SU-DHL-6 (cell line): ENCODE data around the gene RASA3.

Source experiments
- H2AFZ ChIP-seq: fragments of 200-600 bp; sonication (generic); 2 replicates; pipeline ENCODE4 v1.6.1; 2014; ENCODE audit warnings: low read depth, mild to moderate bottlenecking, moderate library complexity, mixed read lengths, antibody characterized with exemption, low read length; ENCODE audit not compliant: severe bottlenecking
- H3F3A ChIP-seq: fragments of 200-600 bp; shearing (Covaris generic); 2 replicates; pipeline ENCODE4 v1.6.0; 2016; ENCODE audit warnings: antibody characterized with exemption, mild to moderate bottlenecking; ENCODE audit not compliant: insufficient read depth
- H3K27ac ChIP-seq: fragments of 200-600 bp; sonication (generic); 2 replicates; pipeline ENCODE4 v1.5.1; 2016; ENCODE audit warnings: low read depth, mild to moderate bottlenecking, low read length, moderate library complexity, mixed read lengths
- H3K27me3 ChIP-seq: fragments of 200-600 bp; sonication (generic), shearing (Covaris generic); 2 replicates; pipeline ENCODE4 v1.6.0; 2014; ENCODE audit warnings: mild to moderate bottlenecking, low read length
- H3K36me3 ChIP-seq: fragments of 200-600 bp; sonication (generic); 2 replicates; pipeline ENCODE4 v1.6.1; 2014; ENCODE audit warnings: mild to moderate bottlenecking, low read length, mixed read lengths
- H3K4me2 ChIP-seq: fragments of 300-600, 200-600 bp; shearing (Covaris generic), sonication (generic); 2 replicates; pipeline ENCODE4 v1.6.0; 2014; ENCODE audit warnings: low read length, low read depth, mild to moderate bottlenecking; ENCODE audit not compliant: poor library complexity, severe bottlenecking
- H3K4me3 ChIP-seq: fragments of 200-600 bp; sonication (generic); 2 replicates; pipeline ENCODE4 v1.5.1; 2014; ENCODE audit warnings: antibody characterized with exemption, low read length, mild to moderate bottlenecking, mixed read lengths; ENCODE audit not compliant: insufficient read depth, poor library complexity, severe bottlenecking
- H3K79me2 ChIP-seq: fragments of 200-600 bp; sonication (generic); 2 replicates; pipeline ENCODE4 v1.6.1; 2014; ENCODE audit warnings: mild to moderate bottlenecking, low read length, moderate library complexity; ENCODE audit not compliant: insufficient read depth
- H3K9ac ChIP-seq: fragments of 200-600 bp; sonication (generic); 2 replicates; pipeline ENCODE4 v1.7.0; 2014; ENCODE audit warnings: mild to moderate bottlenecking, low read length
- H3K9me2 ChIP-seq: fragments of 200-600 bp; sonication (generic); replicated peaks from 2 replicates; pipeline ENCODE4 v1.6.1; 2014; ENCODE audit warnings: low read length; ENCODE audit not compliant: insufficient read depth
- H3K9me3 ChIP-seq: fragments of 200-600 bp; sonication (generic); 2 replicates; pipeline ENCODE4 v1.6.1; 2014; ENCODE audit warnings: low read length, mixed read lengths; ENCODE audit not compliant: insufficient read depth
- H4K20me1 ChIP-seq: fragments of 200-600 bp; sonication (generic); 2 replicates; pipeline ENCODE4 v1.6.1; 2014; ENCODE audit warnings: low read depth, mild to moderate bottlenecking, antibody characterized with exemption, low read length, moderate library complexity, mixed read lengths
- EZH2phosphoT487 ChIP-seq: fragments of 200-600 bp; sonication (generic), shearing (Covaris generic); conservative IDR thresholded peaks from 2 replicates; pipeline ENCODE4 v1.6.1; 2018; ENCODE audit warnings: mild to moderate bottlenecking, antibody characterized with exemption, low read length, moderate library complexity, mixed read lengths
- TF ChIP-seq, protein P1 (sequence below): fragments of 200-600 bp; sonication (generic); IDR thresholded peaks from one replicate; pipeline ENCODE4 v1.5.1; 2017; ENCODE audit warnings: antibody characterized with exemption, mild to moderate bottlenecking, low read length, moderate library complexity; ENCODE audit not compliant: insufficient read depth, poor library complexity, severe bottlenecking

The RASA3 gene

DNA sequence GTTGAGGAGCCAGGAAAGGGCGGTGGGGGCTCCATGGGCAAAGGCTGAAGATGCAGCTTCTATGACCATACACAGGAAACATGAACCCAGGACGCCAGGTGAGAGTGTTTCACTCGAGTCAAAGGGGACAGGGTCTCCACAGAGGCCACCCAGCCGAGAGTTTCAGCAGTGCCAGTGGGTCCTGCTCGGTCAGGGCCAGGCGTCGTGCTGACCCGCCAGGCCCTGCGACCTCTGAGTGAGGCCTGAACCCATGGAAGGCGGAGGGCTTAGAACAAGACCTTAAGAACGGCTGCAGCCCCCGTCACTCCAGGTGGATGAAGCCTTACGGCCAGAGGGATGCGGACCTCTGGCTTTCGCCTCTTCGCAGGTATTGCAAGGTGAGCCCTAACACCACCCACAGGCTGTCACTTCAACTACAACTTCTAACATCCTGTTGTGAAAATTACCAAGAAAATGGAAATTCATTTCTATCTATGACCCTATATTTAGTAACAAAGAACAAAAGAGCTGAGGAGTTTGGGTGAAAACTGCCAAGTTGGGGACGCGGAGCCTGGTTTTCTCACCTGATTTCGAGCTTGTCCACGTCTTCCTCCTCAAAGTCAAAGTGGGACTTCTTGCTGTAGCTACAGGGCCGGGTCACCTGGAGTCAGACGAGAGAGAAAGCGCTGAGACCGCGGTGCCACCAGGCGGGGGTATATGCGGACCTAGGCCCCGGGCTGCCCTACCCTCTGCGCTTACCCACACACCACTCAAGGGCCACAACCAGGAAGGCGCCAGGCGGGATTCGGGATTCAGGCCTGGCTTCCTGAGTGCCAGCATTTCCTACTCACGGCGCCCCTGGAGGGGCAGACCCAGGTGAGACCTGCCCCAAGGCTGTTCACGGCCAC, 108.5 kb downstream of the RASA3 start:
- Histone ChIP-seq H3K27ac (peak overlapping the region; percentile 94), H4K20me1 (no peaks in the 10 kb centered on the region), H3K79me2 (no peaks in the 10 kb centered on the region), H3K4me3 (no peak overlapping the region), H3K27me3 (no peaks in the 10 kb centered on the region), H3K9ac (peak overlapping the region; percentile 62), H3K9me3 (no peaks in the 10 kb centered on the region), H2AFZ (no peak overlapping the region), H3F3A (peaks cover 20% of the 10 kb centered on the region), H3K4me2 (peak overlapping the region; percentile 78), H3K9me2 (no peaks in the 10 kb centered on the region), H3K36me3 (no peaks in the 10 kb centered on the region)
- TF ChIP-seq EZH2phosphoT487, result no peak
- TF ChIP-seq, protein P1, sequence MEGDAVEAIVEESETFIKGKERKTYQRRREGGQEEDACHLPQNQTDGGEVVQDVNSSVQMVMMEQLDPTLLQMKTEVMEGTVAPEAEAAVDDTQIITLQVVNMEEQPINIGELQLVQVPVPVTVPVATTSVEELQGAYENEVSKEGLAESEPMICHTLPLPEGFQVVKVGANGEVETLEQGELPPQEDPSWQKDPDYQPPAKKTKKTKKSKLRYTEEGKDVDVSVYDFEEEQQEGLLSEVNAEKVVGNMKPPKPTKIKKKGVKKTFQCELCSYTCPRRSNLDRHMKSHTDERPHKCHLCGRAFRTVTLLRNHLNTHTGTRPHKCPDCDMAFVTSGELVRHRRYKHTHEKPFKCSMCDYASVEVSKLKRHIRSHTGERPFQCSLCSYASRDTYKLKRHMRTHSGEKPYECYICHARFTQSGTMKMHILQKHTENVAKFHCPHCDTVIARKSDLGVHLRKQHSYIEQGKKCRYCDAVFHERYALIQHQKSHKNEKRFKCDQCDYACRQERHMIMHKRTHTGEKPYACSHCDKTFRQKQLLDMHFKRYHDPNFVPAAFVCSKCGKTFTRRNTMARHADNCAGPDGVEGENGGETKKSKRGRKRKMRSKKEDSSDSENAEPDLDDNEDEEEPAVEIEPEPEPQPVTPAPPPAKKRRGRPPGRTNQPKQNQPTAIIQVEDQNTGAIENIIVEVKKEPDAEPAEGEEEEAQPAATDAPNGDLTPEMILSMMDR, result no peak

DNA sequence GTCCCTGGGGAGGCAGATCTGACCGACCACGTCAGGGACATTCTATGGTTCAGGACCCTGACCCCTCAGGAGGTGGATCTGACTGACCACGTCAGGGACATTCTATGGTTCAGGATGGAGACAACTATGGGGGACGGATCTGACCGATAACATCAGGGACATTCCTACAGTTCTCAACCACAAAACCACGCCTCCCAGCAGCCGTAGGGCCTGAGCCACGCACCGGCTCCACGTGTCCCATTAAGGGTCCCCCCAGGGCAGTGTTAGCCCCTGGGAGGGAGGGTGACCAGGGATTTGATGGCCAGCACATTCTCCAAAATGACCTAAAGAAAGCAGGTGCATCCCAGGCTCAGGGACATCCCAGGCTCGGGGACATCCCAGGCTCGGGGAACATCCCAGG, 109.5 kb downstream of the RASA3 start:
- no peaks in the 10 kb centered on the region for H3K27me3 ChIP-seq
- H3K36me3 ChIP-seq, result no peaks in the 10 kb centered on the region
- no peaks in the 10 kb centered on the region for H4K20me1 ChIP-seq
- no peak overlapping the region for H2AFZ ChIP-seq
- H3K79me2 ChIP-seq, result no peaks in the 10 kb centered on the region
- H3K9me2 ChIP-seq, result no peaks in the 10 kb centered on the region
- no peak overlapping the region for H3K4me3 ChIP-seq
- H3F3A ChIP-seq, result peaks cover 20% of the 10 kb centered on the region
- no peak overlapping the region for H3K9ac ChIP-seq
- TF ChIP-seq EZH2phosphoT487, result no peak
- TF ChIP-seq, protein P1, result no peak
- H3K27ac ChIP-seq, result no peak overlapping the region
- H3K4me2 ChIP-seq, result no peak overlapping the region
- H3K9me3 ChIP-seq, result no peaks in the 10 kb centered on the region

DNA sequence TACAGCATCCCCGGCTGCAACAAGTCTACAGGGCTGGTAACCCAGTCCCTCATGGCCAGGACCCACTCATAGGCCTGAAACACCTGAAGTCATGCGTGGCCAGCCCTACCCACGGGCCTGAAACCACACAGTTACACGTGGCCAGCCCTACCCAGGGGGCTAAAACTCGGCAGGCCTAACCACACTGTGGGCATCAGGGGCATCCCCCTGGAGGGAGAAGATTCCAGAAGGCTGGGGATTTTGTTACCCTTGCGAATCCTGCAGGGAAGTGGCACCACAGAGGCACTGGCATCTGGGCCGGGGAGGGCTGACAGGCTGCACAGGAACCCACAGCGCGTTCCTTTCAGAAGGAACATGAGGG, 110.1 kb downstream of the RASA3 start:
- H3K27me3 ChIP-seq, result no peaks in the 10 kb centered on the region
- peaks cover 16% of the 10 kb centered on the region for H3F3A ChIP-seq
- no peaks in the 10 kb centered on the region for H3K79me2 ChIP-seq
- H3K4me2 ChIP-seq, result no peak overlapping the region
- H4K20me1 ChIP-seq, result no peaks in the 10 kb centered on the region
- H3K9me3 ChIP-seq, result no peaks in the 10 kb centered on the region
- H3K4me3 ChIP-seq, result no peak overlapping the region
- no peak overlapping the region for H3K27ac ChIP-seq
- H3K36me3 ChIP-seq, result no peaks in the 10 kb centered on the region
- H3K9ac ChIP-seq, result no peak overlapping the region
- no peak overlapping the region for H2AFZ ChIP-seq
- no peaks in the 10 kb centered on the region for H3K9me2 ChIP-seq
- TF ChIP-seq EZH2phosphoT487, result no peak
- TF ChIP-seq, protein P1, result no peak
